T1000 (cell line): ENCODE measurements around the gene TPM1.
A peak's percentile ranks its signal among the peaks of the same experiment; 100 is the strongest.

Source experiments
- DNase-seq: peaks from one replicate; lab custom pipeline; 2025; ENCODE audit warnings: mixed read lengths; lab: John Stamatoyannopoulos, UW

TPM1 gene

GRCh38 chr15:63016234-63016633 is 26.3 kb upstream of the TPM1 start:
- DNase-seq, result no peak

- DNase-seq, result peak; percentile 34
Observed at GRCh38 chr15:63018639-63019038, 23.9 kb upstream of the TPM1 start.

GRCh38 chr15:63019511-63020109 is 22.9 kb upstream of the TPM1 start:
- DNase-seq, result peak; percentile 65

- no peak for DNase-seq
Observed at GRCh38 chr15:63020128-63020527, 22.4 kb upstream of the TPM1 start.

- no peak for DNase-seq
Observed at GRCh38 chr15:63020759-63021430, 21.7 kb upstream of the TPM1 start.

- DNase-seq, result no peak
Observed at GRCh38 chr15:63022181-63022580, 20.4 kb upstream of the TPM1 start.

- DNase-seq, result no peak
Observed at GRCh38 chr15:63022663-63023062, 19.9 kb upstream of the TPM1 start.

GRCh38 chr15:63023351-63023945 is 19.1 kb upstream of the TPM1 start:
- DNase-seq, result no peak

GRCh38 chr15:63025460-63025859 is 17.1 kb upstream of the TPM1 start:
- no peak for DNase-seq

GRCh38 chr15:63027646-63028045 is 14.9 kb upstream of the TPM1 start:
- no peak for DNase-seq

- DNase-seq, result no peak
Observed at GRCh38 chr15:63028442-63029110, 14.0 kb upstream of the TPM1 start.

- DNase-seq, result no peak
Observed at GRCh38 chr15:63029676-63030075, 12.9 kb upstream of the TPM1 start.

GRCh38 chr15:63030101-63030551 is 12.4 kb upstream of the TPM1 start:
- DNase-seq, result no peak

- no peak for DNase-seq
Observed at GRCh38 chr15:63034578-63034977, 8.0 kb upstream of the TPM1 start.

- DNase-seq, result no peak
Observed at GRCh38 chr15:63035253-63035652, 7.3 kb upstream of the TPM1 start.

- no peak for DNase-seq
Observed at GRCh38 chr15:63035977-63036376, 6.6 kb upstream of the TPM1 start.

- no peak for DNase-seq
Observed at GRCh38 chr15:63037976-63038720, 4.4 kb upstream of the TPM1 start.

GRCh38 chr15:63038926-63039673 is 3.4 kb upstream of the TPM1 start:
- no peak for DNase-seq

GRCh38 chr15:63039811-63040210 is 2.7 kb upstream of the TPM1 start:
- no peak for DNase-seq

- DNase-seq, result no peak
Observed at GRCh38 chr15:63040509-63040908, 2.0 kb upstream of the TPM1 start.

- no peak for DNase-seq
Observed at GRCh38 chr15:63040954-63041353, 1.6 kb upstream of the TPM1 start.
